Dendritic cell treated with granulocyte-macrophage colony-stimulating factor and Interleukin-4, amounts not matched to agents 40 ng/mL and 50 ng/mL, for 4 days (primary cell): ENCODE data around the gene ZC3H18.

Experiments used
- H3K27ac Mint-ChIP-seq: one replicate; pipeline ENCODE4 v1.8.0; 2022; ENCODE audit warnings: mild to moderate bottlenecking, mixed read lengths
- H3K27me3 Mint-ChIP-seq: one replicate; pipeline ENCODE4 v1.8.0; 2022; ENCODE audit warnings: mild to moderate bottlenecking, mixed read lengths
- H3K36me3 Mint-ChIP-seq: one replicate; pipeline ENCODE4 v1.8.0; 2022; ENCODE audit warnings: low read depth, mixed read lengths
- H3K4me1 Mint-ChIP-seq: one replicate; pipeline ENCODE4 v1.8.0; 2022; ENCODE audit warnings: low read depth, mixed read lengths
- H3K4me3 Mint-ChIP-seq: one replicate; pipeline ENCODE4 v1.8.0; 2022; ENCODE audit warnings: mild to moderate bottlenecking, moderate library complexity, mixed read lengths
- H3K9me3 Mint-ChIP-seq: one replicate; pipeline ENCODE4 v1.8.0; 2022; ENCODE audit warnings: mixed read lengths
- intact Hi-C: fragments of 100-400 bp; cut with micrococcal nuclease; formaldehyde crosslinking; loops from one replicate; pipeline ENCODE4 v1.15.0; 2022

ZC3H18 gene

GRCh38 chr16:88550246-88550661, 19.9 kb upstream of the ZC3H18 start:
- peaks cover 63% of the 10 kb centered on the region for H3K27me3 Mint-ChIP-seq
- H3K36me3 Mint-ChIP-seq, result no peaks in the 10 kb centered on the region
- no peak overlapping the region for H3K27ac Mint-ChIP-seq
- no peaks in the 10 kb centered on the region for H3K9me3 Mint-ChIP-seq
- peak overlapping the region; percentile 27 for H3K4me3 Mint-ChIP-seq
- intact Hi-C loops, result no loop called here
- peaks cover 14% of the 10 kb centered on the region for H3K4me1 Mint-ChIP-seq

- Mint-ChIP-seq H3K4me1 (peaks cover 14% of the 10 kb centered on the region), H3K27ac (peak overlapping the region; percentile 31), H3K36me3 (no peaks in the 10 kb centered on the region), H3K9me3 (peaks cover 10% of the 10 kb centered on the region), H3K4me3 (no peak overlapping the region), H3K27me3 (peaks cover 57% of the 10 kb centered on the region)
- intact Hi-C loops, result no loop called here
These were observed 18.0 kb upstream of the ZC3H18 start for GRCh38 chr16:88552166-88552565.

GRCh38 chr16:88552815-88553214, 17.4 kb upstream of the ZC3H18 start:
- Mint-ChIP-seq H3K4me3 (no peak overlapping the region), H3K27ac (no peak overlapping the region), H3K4me1 (peaks cover 14% of the 10 kb centered on the region), H3K36me3 (no peaks in the 10 kb centered on the region), H3K9me3 (peaks cover 10% of the 10 kb centered on the region), H3K27me3 (peaks cover 57% of the 10 kb centered on the region)
- intact Hi-C loops, result no loop called here

GRCh38 chr16:88553739-88554138, 16.5 kb upstream of the ZC3H18 start:
- Mint-ChIP-seq H3K4me1 (peaks cover 12% of the 10 kb centered on the region), H3K36me3 (no peaks in the 10 kb centered on the region), H3K4me3 (no peak overlapping the region), H3K9me3 (peaks cover 10% of the 10 kb centered on the region), H3K27me3 (peaks cover 49% of the 10 kb centered on the region), H3K27ac (no peak overlapping the region)
- intact Hi-C loops, result no loop called here

- no peak overlapping the region for H3K4me3 Mint-ChIP-seq
- H3K27me3 Mint-ChIP-seq, result peaks cover 45% of the 10 kb centered on the region
- H3K4me1 Mint-ChIP-seq, result peaks cover 15% of the 10 kb centered on the region
- no peaks in the 10 kb centered on the region for H3K36me3 Mint-ChIP-seq
- peaks cover 10% of the 10 kb centered on the region for H3K9me3 Mint-ChIP-seq
- intact Hi-C loops, result no loop called here
- no peak overlapping the region for H3K27ac Mint-ChIP-seq
These were observed 15.4 kb upstream of the ZC3H18 start for GRCh38 chr16:88554711-88555264.

- Mint-ChIP-seq H3K27me3 (peaks cover 50% of the 10 kb centered on the region), H3K9me3 (peaks cover 10% of the 10 kb centered on the region), H3K36me3 (no peaks in the 10 kb centered on the region), H3K27ac (no peak overlapping the region), H3K4me3 (no peak overlapping the region), H3K4me1 (peaks cover 6% of the 10 kb centered on the region)
- intact Hi-C loops, result no loop called here
These were observed 13.8 kb upstream of the ZC3H18 start for GRCh38 chr16:88556294-88556988.

- Mint-ChIP-seq H3K27ac (no peak overlapping the region), H3K9me3 (peaks cover 10% of the 10 kb centered on the region), H3K27me3 (peaks cover 43% of the 10 kb centered on the region), H3K4me3 (no peak overlapping the region), H3K4me1 (peaks cover 10% of the 10 kb centered on the region), H3K36me3 (no peaks in the 10 kb centered on the region)
- intact Hi-C loops, result no loop called here
These were observed 11.5 kb upstream of the ZC3H18 start for GRCh38 chr16:88558457-88559442.

GRCh38 chr16:88560714-88561484, 9.3 kb upstream of the ZC3H18 start:
- H3K9me3 Mint-ChIP-seq, result peaks cover 10% of the 10 kb centered on the region
- intact Hi-C loops, result loop anchor here (10.0 kb wide), 1 partner anchor 116 kb away; no protein-coding TSS in a partner anchor

GRCh38 chr16:88561485-88562359, 8.5 kb upstream of the ZC3H18 start:
- intact Hi-C loops, result loop anchor here (10.0 kb wide), 1 partner anchor 117 kb away; no protein-coding TSS in a partner anchor
- peaks cover 30% of the 10 kb centered on the region for H3K27me3 Mint-ChIP-seq
- peaks cover 20% of the 10 kb centered on the region for H3K4me1 Mint-ChIP-seq
- H3K27ac Mint-ChIP-seq, result no peak overlapping the region
- no peaks in the 10 kb centered on the region for H3K36me3 Mint-ChIP-seq
- H3K9me3 Mint-ChIP-seq, result peaks cover 2% of the 10 kb centered on the region
- no peak overlapping the region for H3K4me3 Mint-ChIP-seq

More at GRCh38 chr16:88560714-88561484, 9.3 kb upstream of the ZC3H18 start:
- H3K27ac Mint-ChIP-seq, result no peak overlapping the region
- peaks cover 33% of the 10 kb centered on the region for H3K27me3 Mint-ChIP-seq
- H3K36me3 Mint-ChIP-seq, result no peaks in the 10 kb centered on the region
- no peak overlapping the region for H3K4me3 Mint-ChIP-seq
- H3K4me1 Mint-ChIP-seq, result peaks cover 13% of the 10 kb centered on the region

GRCh38 chr16:88566158-88566557, 4.0 kb upstream of the ZC3H18 start:
- Mint-ChIP-seq H3K27me3 (peaks cover 7% of the 10 kb centered on the region), H3K36me3 (no peaks in the 10 kb centered on the region), H3K4me1 (peaks cover 22% of the 10 kb centered on the region), H3K9me3 (no peaks in the 10 kb centered on the region), H3K4me3 (no peak overlapping the region), H3K27ac (no peak overlapping the region)
- intact Hi-C loops, result loop anchor here (10.0 kb wide), 1 partner anchor 121 kb away; no protein-coding TSS in a partner anchor

GRCh38 chr16:88568710-88569613, 1.2 kb upstream of the ZC3H18 start:
- peaks cover 23% of the 10 kb centered on the region for H3K36me3 Mint-ChIP-seq
- peak overlapping the region; percentile 84 for H3K27ac Mint-ChIP-seq
- intact Hi-C loops, result loop anchor here (10.0 kb wide), 1 partner anchor 124 kb away; no protein-coding TSS in a partner anchor
- H3K4me3 Mint-ChIP-seq, result peak overlapping the region; percentile 80
- H3K9me3 Mint-ChIP-seq, result no peaks in the 10 kb centered on the region
- peaks cover 1% of the 10 kb centered on the region for H3K27me3 Mint-ChIP-seq
- peaks cover 35% of the 10 kb centered on the region for H3K4me1 Mint-ChIP-seq

GRCh38 chr16:88569614-88569984, 604 bp upstream of the ZC3H18 start:
- peaks cover 35% of the 10 kb centered on the region for H3K4me1 Mint-ChIP-seq
- no peaks in the 10 kb centered on the region for H3K9me3 Mint-ChIP-seq
- peak overlapping the region; percentile 80 for H3K4me3 Mint-ChIP-seq
- H3K27me3 Mint-ChIP-seq, result peaks cover 1% of the 10 kb centered on the region
- intact Hi-C loops, result loop anchor here (10.0 kb wide), 1 partner anchor 125 kb away; no protein-coding TSS in a partner anchor
- peak overlapping the region; percentile 84 for H3K27ac Mint-ChIP-seq
- peaks cover 29% of the 10 kb centered on the region for H3K36me3 Mint-ChIP-seq
